ENCODE measurements around the gene NRG3.

Gene NRG3

GRCh38 chr10:82645221-82645620, 770.2 kb downstream of the NRG3 start:
- DNase-seq (ENCODE audit: low read depth in 1 of 2, low spot score in 1 of 2): no peak
- H3K4me3 ChIP-seq (replicated peaks; ENCODE audit: insufficient read depth, low read length): no peak overlapping the region
- H3K27me3 ChIP-seq (ENCODE audit: insufficient read depth, poor library complexity, severe bottlenecking): no peaks in the 10 kb centered on the region
- H3K27ac ChIP-seq (replicated peaks): no peak overlapping the region
- no peak for TF ChIP-seq SPI1 (IDR thresholded peaks at IDR 0.05; ENCODE audit: borderline replicate concordance, low read depth)
- TF ChIP-seq REST (IDR thresholded peaks at IDR 0.05; ENCODE audit: insufficient replicate concordance, low read depth): no peak
- TF ChIP-seq POLR2AphosphoS5 (IDR thresholded peaks at IDR 0.05; ENCODE audit: low read depth): no peak
- no peak for TF ChIP-seq GABPA (IDR thresholded peaks at IDR 0.05; ENCODE audit: low read depth)
- TF ChIP-seq CTCF (IDR thresholded peaks at IDR 0.05; ENCODE audit: insufficient read depth, low read length): no peak

GRCh38 chr10:82653244-82654155, 778.5 kb downstream of the NRG3 start:
- TF ChIP-seq CTCF (IDR thresholded peaks at IDR 0.05; ENCODE audit: insufficient read depth, low read length): no peak
- no peak for TF ChIP-seq REST (IDR thresholded peaks at IDR 0.05; ENCODE audit: insufficient replicate concordance, low read depth)
- TF ChIP-seq SPI1 (IDR thresholded peaks at IDR 0.05; ENCODE audit: borderline replicate concordance, low read depth): no peak
- TF ChIP-seq POLR2AphosphoS5 (IDR thresholded peaks at IDR 0.05; ENCODE audit: low read depth): no peak
- TF ChIP-seq GABPA (IDR thresholded peaks at IDR 0.05; ENCODE audit: low read depth): no peak
- no peak overlapping the region for H3K4me3 ChIP-seq (replicated peaks; ENCODE audit: insufficient read depth, low read length)

GRCh38 chr10:82660205-82660604, 785.2 kb downstream of the NRG3 start:
- no peak overlapping the region for H3K27ac ChIP-seq (replicated peaks)
- DNase-seq (ENCODE audit: low read depth in 1 of 2, low spot score in 1 of 2): no peak
- no peak overlapping the region for H3K4me3 ChIP-seq (replicated peaks; ENCODE audit: insufficient read depth, low read length)
- no peak for TF ChIP-seq GABPA (IDR thresholded peaks at IDR 0.05; ENCODE audit: low read depth)
- TF ChIP-seq CTCF (IDR thresholded peaks at IDR 0.05; ENCODE audit: insufficient read depth, low read length): no peak
- no peak for TF ChIP-seq POLR2AphosphoS5 (IDR thresholded peaks at IDR 0.05; ENCODE audit: low read depth)
- TF ChIP-seq SPI1 (IDR thresholded peaks at IDR 0.05; ENCODE audit: borderline replicate concordance, low read depth): no peak
- no peak for TF ChIP-seq REST (IDR thresholded peaks at IDR 0.05; ENCODE audit: insufficient replicate concordance, low read depth)
- H3K27me3 ChIP-seq (ENCODE audit: insufficient read depth, poor library complexity, severe bottlenecking): no peaks in the 10 kb centered on the region

More at GRCh38 chr10:82653244-82654155, 778.5 kb downstream of the NRG3 start:
- no peak overlapping the region for H3K27ac ChIP-seq (replicated peaks)
- no peaks in the 10 kb centered on the region for H3K27me3 ChIP-seq (ENCODE audit: insufficient read depth, poor library complexity, severe bottlenecking)
- DNase-seq (ENCODE audit: low read depth in 1 of 2, low spot score in 1 of 2): no peak
